NB4 (cell line): ENCODE measurements around the gene REELD1.

Experiments
- DNase-seq: peaks from one replicate; pipeline ENCODE4 v3.0.0; 2010; ENCODE audit warnings: low read depth
- H3K4me3 ChIP-seq: one replicate; pipeline ENCODE4 v1.5.1; 2011; ENCODE audit warnings: mild to moderate bottlenecking, low read depth, low read length, moderate library complexity
- MYC ChIP-seq: IDR thresholded peaks from 2 replicates; pipeline ENCODE4 v1.6.1; 2011; ENCODE audit warnings: low read depth, low read length
- POLR2A ChIP-seq: IDR thresholded peaks from 2 replicates; pipeline ENCODE4 v1.6.1; 2011; ENCODE audit warnings: mild to moderate bottlenecking; ENCODE audit not compliant: insufficient read length; ENCODE audit errors: extremely low read depth
- TF ChIP-seq, protein P1 (sequence below): IDR thresholded peaks from 2 replicates; pipeline ENCODE4 v1.6.1; 2011; ENCODE audit warnings: low read depth, low read length
- TF ChIP-seq, protein P2 (sequence below): IDR thresholded peaks from one replicate; pipeline ENCODE4 v1.5.1; 2012; ENCODE audit warnings: low read depth, low read length

The REELD1 gene

DNA sequence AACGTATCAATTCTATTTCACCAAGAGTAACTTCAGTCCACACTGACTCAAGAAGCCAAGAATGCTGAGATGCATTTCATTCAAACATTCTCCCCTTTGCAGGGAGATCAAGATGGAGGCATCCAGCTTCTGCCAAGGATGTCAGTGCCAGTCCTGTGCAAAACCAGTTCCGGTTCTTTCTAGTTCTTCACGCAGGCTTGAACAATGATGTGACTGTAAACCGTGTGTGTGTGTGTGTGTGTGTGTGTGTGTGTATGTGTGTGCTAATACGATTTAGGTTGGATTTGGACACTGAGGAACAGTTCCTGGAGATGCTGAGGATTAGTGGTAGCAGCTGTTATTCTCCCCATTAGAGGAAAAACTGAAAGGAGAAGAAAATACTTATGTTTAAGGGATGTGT lies at the start of gene REELD1:
Gene REELD1, plus strand, starts transcription at position 301 of the 400 bp plus-strand sequence. CDS start 2,415 bp downstream, outside the sequence.
- DNase-seq: no peak
- no peak within 1 kb of the TSS for H3K4me3 ChIP-seq
- no peak for TF ChIP-seq POLR2A
- TF ChIP-seq, protein P1, sequence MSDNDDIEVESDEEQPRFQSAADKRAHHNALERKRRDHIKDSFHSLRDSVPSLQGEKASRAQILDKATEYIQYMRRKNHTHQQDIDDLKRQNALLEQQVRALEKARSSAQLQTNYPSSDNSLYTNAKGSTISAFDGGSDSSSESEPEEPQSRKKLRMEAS: no peak
- TF ChIP-seq, protein P2, sequence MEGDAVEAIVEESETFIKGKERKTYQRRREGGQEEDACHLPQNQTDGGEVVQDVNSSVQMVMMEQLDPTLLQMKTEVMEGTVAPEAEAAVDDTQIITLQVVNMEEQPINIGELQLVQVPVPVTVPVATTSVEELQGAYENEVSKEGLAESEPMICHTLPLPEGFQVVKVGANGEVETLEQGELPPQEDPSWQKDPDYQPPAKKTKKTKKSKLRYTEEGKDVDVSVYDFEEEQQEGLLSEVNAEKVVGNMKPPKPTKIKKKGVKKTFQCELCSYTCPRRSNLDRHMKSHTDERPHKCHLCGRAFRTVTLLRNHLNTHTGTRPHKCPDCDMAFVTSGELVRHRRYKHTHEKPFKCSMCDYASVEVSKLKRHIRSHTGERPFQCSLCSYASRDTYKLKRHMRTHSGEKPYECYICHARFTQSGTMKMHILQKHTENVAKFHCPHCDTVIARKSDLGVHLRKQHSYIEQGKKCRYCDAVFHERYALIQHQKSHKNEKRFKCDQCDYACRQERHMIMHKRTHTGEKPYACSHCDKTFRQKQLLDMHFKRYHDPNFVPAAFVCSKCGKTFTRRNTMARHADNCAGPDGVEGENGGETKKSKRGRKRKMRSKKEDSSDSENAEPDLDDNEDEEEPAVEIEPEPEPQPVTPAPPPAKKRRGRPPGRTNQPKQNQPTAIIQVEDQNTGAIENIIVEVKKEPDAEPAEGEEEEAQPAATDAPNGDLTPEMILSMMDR: no peak
- TF ChIP-seq MYC: no peak

DNA sequence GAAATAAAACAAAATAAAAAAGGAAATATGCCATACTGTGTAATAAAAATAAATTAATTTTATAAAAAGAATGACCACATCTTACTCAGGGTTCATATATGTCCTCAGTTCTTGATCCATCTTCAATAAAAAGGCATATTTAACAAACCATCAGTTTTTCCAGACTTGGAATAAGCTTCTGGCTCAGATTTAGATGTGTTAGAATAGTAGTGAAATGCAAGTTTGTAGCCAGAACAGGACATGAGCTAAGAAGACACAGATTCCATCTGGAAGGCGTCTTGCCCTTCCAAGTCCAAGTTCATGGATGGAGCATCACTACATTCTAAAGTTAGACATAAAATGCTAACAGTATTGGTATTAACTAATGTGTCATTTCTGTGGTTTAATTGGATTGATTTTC lies 49.1 kb upstream of the REELD1 start:
- no peak for DNase-seq
- H3K4me3 ChIP-seq: no peak overlapping the region
- TF ChIP-seq, protein P1: no peak
- no peak for TF ChIP-seq MYC
- no peak for TF ChIP-seq POLR2A
- TF ChIP-seq, protein P2: no peak

DNA sequence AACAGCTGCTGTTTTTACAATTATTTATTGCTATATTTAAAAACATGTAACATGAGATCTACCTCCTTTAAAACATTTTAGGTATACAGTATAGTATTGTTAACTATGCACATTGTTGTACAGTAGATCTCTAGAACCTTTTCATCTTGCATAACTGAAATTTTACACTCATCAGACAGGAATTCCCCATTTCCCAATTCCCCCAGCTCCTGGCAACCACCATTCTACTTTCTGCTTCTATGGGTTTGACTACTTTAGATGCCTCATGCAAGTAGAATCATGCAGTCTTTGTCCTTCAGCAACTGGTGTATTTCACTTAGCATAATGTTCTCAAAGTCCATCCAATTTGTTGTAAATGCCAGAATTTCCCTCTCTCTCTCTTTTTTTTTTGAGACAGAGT lies 48.5 kb upstream of the REELD1 start:
- H3K4me3 ChIP-seq: no peak overlapping the region
- no peak for DNase-seq
- TF ChIP-seq, protein P1: no peak
- no peak for TF ChIP-seq MYC
- no peak for TF ChIP-seq POLR2A
- TF ChIP-seq, protein P2: no peak

DNA sequence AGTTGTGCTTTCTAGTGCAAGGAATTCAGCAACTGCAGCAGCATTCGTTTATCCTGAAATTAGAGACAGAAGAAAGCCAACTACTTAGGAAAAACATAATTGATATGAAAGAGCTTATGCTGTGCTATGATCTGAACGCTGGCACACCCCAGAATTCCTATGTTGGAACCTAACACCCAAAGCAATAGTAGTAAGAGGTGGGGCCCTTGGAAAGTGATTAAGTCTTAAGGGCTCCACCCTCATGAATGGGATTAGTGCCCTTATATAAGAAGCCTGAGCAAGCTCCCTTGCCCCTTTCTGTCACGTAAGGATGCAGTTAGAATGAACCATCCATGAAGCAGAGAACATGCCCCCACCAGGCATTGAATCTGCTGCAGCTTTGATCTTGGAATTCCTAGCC lies 44.2 kb upstream of the REELD1 start:
- DNase-seq: no peak
- TF ChIP-seq, protein P2: no peak
- TF ChIP-seq POLR2A (no peak), MYC (no peak)
- TF ChIP-seq, protein P1: no peak
- H3K4me3 ChIP-seq: no peak overlapping the region

DNA sequence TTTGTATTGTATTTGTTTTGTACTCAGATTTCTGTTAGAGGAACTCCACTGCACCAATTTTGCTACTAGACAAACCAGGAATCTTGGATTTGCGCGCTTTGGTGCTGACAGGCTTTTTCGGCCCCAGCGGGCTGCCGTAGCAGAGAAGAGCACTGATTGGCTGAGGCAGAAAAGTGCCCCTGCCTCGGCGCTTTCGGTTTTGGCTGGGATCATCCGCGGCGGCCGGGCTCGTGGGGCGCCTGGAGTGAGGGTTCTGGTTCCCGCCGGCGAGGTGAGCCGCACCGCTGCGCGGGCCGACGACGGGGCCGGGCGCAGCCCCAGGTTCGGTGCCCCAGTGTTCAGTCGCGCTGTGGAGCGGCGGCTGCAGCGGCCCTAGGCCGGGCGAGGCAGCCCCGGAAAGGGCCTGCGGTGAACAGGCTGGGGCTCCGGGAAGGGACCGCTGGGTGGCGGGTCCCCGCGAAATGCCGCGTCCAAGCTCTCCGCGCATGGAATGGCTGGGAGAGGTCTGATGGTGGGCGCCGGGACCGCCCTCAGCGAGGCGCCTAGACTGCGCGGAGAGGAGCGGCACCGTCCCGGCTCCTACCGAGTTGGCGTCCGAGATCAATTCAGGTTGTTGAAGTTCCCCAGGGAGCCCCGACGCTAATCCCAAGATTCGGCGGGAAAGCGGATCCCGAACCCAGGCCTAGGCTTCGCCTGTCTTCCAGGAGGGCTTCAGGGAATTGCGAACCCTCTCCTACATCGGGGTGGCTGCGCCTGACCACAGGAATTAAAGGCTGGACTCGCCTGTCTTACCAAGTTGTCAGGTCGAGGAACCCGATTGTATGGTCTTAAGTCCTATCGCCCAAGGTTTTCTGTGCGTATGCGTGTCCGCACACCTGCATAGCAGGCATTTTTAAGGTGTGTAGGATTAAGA lies 38.5 kb upstream of the REELD1 start, which contains the start of gene LSM6:
Gene LSM6, plus strand, starts transcription at position 178 of the 913 bp plus-strand sequence. CDS start 7,204 bp downstream, outside the sequence.
- H3K4me3 ChIP-seq: peak within 1 kb of the TSS; percentile 87
- DNase-seq: peak; percentile 84
- TF ChIP-seq, protein P1: no peak
- TF ChIP-seq POLR2A (peak; percentile 37), MYC (0 out of 2 replicates have a peak, but pooled peaks have one; percentile 6)
- TF ChIP-seq, protein P2: no peak
